AG04450 (cell line): Measurements from ENCODE around the gene ITGA5. TPM values are rescaled to one million over a fixed set of nuclear protein-coding genes. Genes with fewer than 3 reads are reported as not detected.

ENCODE experiments used
- CTCF ChIA-PET: fragments of 300-600, 350-600 bp; formaldehyde crosslinking; extraction: SDS; loops from one replicate; lab custom pipeline; 2022; ENCODE audit warnings: antibody characterized with exemption, inconsistent platforms; lab: Charles Lee
- POLR2A ChIA-PET: fragments of 350-600 bp; formaldehyde crosslinking; extraction: SDS; loops from one replicate; lab custom pipeline; 2021; ENCODE audit warnings: antibody characterized with exemption, inconsistent platforms; lab: Yijun Ruan, JAX
- DNase-seq: peaks from one replicate; pipeline ENCODE4 v3.0.0-alpha.2; 2011; ENCODE audit warnings: low read depth, low spot score
- H3K27ac ChIP-seq: one replicate; pipeline ENCODE4 v1.5.1; 2012; ENCODE audit warnings: low read depth, low read length, control low read depth
- H3K27me3 ChIP-seq: one replicate; pipeline ENCODE4 v1.6.0; 2012; ENCODE audit warnings: low read length; ENCODE audit not compliant: control insufficient read depth, insufficient read depth
- H3K4me3 ChIP-seq: 2 replicates; pipeline ENCODE4 v1.5.1; 2011; ENCODE audit warnings: mild to moderate bottlenecking, low read depth, low read length, control low read depth
- H3K9me3 ChIP-seq: 2 replicates; pipeline ENCODE4 v1.5.1; 2012; ENCODE audit warnings: low read length; ENCODE audit not compliant: control insufficient read depth, insufficient read depth
- polyA plus RNA-seq: library from polyadenylated mRNA; depleted of rRNA; stranded (reverse); fragments of >200 nt; gene quantifications from 2 replicates; pipeline ENCODE4 v1.2.3, GENCODE V29; 2011
- TF ChIP-seq, protein P1 (sequence below): IDR thresholded peaks from 2 replicates; pipeline ENCODE4 v1.5.1; 2011; ENCODE audit warnings: low read depth, low read length, control low read depth, inconsistent platforms

Gene ITGA5
- polyA plus RNA-seq, 1 experiment: 160 TPM

DNA sequence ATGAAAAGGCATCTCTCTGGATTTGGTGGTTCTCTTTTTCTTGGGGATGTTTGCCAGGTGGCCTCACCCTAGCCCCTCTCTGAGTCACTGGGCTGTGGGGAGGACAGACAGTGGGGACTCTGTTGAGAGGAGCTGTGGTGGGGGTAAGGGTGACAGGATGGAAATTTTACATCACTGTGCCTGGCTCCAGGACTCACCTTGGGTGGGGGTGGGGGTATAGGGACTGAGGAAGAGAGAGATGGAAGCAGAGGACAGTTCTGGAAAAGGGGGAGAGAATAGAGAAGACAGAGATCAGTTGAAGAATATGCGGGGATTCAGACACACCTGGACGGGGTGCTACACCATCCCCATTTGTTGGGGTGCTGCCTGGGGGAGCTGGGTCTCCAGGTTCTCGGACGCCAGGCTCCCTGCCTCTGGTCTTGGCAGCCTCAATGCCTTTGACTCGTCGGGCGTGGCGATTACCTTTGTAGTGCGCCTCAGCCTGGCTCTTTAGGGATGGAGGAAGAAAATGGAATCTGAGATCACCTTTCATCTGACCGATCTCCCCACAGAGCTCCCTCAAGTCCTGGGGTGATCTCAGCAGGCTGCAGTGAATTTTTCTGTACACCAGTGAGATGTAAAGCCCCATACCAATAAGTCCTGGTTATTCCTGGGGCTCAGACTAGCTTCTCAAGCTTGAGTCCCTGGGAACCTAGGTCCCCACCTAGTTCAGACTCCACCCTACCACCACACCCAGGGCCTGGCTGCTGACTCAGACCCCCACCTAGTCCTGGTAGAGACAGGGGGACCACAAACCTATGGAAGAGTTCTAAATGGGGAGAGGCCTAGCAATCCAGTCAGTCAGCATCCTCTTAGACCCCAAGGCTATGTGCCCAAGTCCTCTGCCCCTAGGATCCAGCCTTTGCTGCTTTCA, 45.2 kb downstream of the ITGA5 start:
- H3K27me3 ChIP-seq: no peaks in the 10 kb centered on the region
- TF ChIP-seq, protein P1, sequence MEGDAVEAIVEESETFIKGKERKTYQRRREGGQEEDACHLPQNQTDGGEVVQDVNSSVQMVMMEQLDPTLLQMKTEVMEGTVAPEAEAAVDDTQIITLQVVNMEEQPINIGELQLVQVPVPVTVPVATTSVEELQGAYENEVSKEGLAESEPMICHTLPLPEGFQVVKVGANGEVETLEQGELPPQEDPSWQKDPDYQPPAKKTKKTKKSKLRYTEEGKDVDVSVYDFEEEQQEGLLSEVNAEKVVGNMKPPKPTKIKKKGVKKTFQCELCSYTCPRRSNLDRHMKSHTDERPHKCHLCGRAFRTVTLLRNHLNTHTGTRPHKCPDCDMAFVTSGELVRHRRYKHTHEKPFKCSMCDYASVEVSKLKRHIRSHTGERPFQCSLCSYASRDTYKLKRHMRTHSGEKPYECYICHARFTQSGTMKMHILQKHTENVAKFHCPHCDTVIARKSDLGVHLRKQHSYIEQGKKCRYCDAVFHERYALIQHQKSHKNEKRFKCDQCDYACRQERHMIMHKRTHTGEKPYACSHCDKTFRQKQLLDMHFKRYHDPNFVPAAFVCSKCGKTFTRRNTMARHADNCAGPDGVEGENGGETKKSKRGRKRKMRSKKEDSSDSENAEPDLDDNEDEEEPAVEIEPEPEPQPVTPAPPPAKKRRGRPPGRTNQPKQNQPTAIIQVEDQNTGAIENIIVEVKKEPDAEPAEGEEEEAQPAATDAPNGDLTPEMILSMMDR: no peak
- ChIA-PET CTCF (interaction anchor here (1.6 to 3.7 kb wide), 2 partner anchors 49 to 159 kb away, joined by 4 to 17 read pairs; partner anchors contain the start of gene COPZ1), POLR2A (no interaction called here)
- no peak overlapping the region for H3K4me3 ChIP-seq
- H3K9me3 ChIP-seq: no peaks in the 10 kb centered on the region
- no peak for DNase-seq
- no peak overlapping the region for H3K27ac ChIP-seq

DNA sequence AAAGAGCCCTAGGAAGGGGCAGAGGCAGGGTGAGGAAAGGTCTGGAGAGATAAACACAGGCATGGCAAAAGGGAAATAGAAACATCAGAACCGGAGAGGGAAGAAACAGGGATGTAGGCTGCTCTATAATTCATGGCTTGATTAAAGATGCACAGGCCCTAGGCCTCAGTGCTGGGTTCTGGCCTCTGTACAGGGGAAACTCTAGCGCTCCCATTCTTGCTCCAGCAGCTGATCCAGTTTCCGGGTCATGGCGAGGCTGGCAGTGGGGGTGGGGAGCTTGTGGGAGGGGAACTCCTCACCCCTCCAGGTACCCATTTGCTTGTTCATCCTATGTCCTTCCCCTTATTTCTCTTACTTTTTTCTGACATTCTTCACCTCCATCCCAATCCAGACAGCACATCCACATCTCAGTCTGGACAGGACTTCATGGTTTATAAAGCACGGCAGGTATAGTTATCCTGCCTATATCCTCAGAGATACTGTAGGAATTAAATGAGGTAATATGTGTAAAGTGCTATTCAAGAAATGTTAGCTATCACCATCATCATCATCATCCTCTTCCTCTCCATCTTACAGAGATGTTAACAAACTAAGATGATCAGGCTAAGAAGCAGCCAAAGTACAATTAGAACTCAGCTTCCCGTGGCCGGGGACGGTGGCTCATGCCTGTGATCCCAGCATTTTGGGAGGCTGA, 46.8 kb downstream of the ITGA5 start:
- CTCF ChIA-PET: interaction anchor here (1.0 to 3.7 kb wide), 9 partner anchors 9 to 158 kb away, joined by 3 to 98 read pairs (median 17); partner anchors contain the start of gene COPZ1
- POLR2A ChIA-PET: interaction anchor here (0.6 kb wide), 2 partner anchors 56 to 141 kb away, joined by 3 to 5 read pairs; no protein-coding TSS in a partner anchor
- TF ChIP-seq, protein P1: no peak
- Histone ChIP-seq H3K27ac (no peak overlapping the region), H3K4me3 (no peak overlapping the region), H3K27me3 (no peaks in the 10 kb centered on the region), H3K9me3 (no peaks in the 10 kb centered on the region)
- DNase-seq: no peak

DNA sequence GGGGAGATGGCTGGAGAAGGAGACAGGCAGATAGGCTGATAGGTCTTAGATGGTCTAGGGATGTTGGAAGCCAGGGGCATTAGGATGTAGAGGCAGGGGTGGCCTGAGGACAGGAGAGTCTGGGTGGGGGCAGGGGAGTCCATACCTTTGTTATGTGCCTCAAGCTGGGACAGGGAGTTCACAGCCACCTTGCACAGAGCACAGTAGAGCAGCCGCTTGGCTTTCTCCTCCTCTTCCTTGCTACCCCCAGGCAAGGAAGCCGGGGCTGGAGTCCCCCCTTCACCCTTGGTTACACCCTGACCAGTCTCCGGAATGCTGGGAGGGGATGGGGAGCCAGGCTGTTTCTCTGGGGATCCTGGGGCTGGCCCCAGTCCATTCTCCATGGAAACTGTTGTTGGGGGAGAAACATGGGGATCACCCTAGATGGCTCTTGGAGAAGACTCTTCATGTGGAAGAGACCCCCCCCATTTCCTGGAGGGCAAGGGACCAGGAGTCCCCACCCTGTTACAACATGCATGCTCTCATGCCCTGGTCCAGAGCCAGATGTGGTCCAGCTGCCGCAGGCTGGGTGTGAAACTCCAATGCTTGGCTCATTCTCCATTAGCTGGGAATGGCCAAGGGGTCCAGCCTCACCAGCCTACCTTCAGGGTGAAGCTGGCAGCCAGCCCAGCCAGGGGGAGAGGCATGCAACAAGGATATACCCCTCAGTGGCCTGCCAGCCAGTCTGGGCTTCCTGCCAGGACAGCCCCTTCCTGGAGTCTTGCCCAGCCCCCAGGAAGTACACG, 47.5 kb downstream of the ITGA5 start:
- ChIA-PET POLR2A (interaction anchor here (0.6 to 1.4 kb wide), 2 partner anchors 57 to 91 kb away, joined by 3 to 9 read pairs; partner anchors contain the start of genes CBX5 and HNRNPA1), CTCF (interaction anchor here (0.9 to 3.7 kb wide), 24 partner anchors 9 to 169 kb away, joined by 3 to 98 read pairs (median 8); partner anchors contain the start of genes COPZ1 and ZNF385A)
- DNase-seq: no peak
- no peaks in the 10 kb centered on the region for H3K9me3 ChIP-seq
- TF ChIP-seq, protein P1: no peak
- no peak overlapping the region for H3K4me3 ChIP-seq
- H3K27ac ChIP-seq: no peak overlapping the region
- H3K27me3 ChIP-seq: no peaks in the 10 kb centered on the region

DNA sequence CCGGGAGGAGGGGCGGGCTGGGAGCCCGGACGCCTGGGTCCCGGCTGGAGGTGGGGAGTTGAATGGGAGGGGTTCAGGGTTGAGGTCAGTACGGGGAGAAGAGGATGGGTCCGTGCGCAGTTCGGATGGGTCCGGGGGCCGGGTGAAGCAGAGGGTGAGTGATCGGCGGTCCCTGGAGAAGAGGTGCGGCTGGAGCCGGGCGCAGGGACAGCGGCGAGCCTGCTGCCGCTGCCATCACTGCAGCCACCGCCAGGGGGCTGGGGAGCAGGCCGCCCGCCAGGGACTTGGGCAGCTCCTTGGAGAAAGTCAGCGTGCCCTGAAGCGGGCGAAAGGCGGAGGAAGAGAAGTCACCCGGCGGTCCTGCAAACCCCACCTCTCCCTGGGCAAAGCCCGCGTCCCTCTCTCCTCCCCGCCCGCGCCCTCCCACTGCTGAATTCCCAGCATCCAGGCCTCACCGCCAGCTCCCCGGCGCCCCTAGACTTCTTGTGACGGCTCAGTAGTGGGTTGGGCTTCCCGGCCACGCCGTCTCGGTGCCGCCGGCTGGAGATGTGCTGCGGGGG, 48.8 kb downstream of the ITGA5 start:
- DNase-seq: peak; percentile 46
- TF ChIP-seq, protein P1: peak; percentile 93
- H3K27me3 ChIP-seq: no peaks in the 10 kb centered on the region
- ChIA-PET POLR2A (interaction anchor here (0.6 to 1.4 kb wide), 8 partner anchors 9 to 1604 kb away, joined by 3 to 9 read pairs (median 4); partner anchors contain the start of genes CBX5, HNRNPA1 and RAB5B), CTCF (interaction anchor here (0.5 to 3.7 kb wide), 47 partner anchors 9 to 354 kb away, joined by 3 to 98 read pairs (median 4); partner anchors contain the start of genes CBX5, COPZ1, ITGA5 and NFE2)
- no peak overlapping the region for H3K27ac ChIP-seq
- H3K4me3 ChIP-seq: peak overlapping the region; percentile 49
- no peaks in the 10 kb centered on the region for H3K9me3 ChIP-seq
